Measurements from ENCODE around the gene TNXB. TPM values are rescaled to one million over a fixed set of nuclear protein-coding genes. Genes with fewer than 3 reads are reported as not detected.

Gene TNXB
- total RNA-seq, 4 donors from 2014 or later: 38.5 to 301 (median 117) TPM

DNA sequence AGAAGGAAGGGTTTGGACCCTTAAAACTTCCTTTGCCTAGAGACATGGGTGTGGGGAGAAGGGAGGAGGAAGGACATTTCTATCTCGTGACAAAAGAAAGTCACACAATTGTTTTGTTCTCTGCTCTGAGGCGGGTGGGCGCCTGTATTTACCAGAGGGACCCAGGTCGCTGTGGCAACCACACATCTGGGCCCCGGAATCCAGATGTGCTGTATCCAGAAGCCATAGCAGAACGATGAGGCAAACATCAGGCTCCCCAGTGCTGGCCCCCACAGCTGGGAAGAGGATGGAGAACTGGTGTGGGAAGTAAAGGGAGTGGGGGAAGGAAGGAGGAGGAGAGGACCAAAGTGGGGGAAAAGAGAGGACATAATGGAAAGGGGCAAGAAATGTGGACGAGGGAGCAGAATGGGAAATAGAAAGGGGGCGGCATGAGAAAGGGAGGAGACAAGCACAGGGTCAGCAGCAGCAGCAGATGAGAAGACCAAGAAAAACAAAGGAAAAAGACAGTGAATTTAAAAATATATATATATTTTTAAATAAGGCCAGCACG, 3.4 kb upstream of the TNXB start:
- Histone ChIP-seq H3K9me3 (no peaks in the 10 kb centered on the region), H3K36me3 (peaks cover 0 to 29% (median 0%) of the 10 kb centered on the region in 3 donors), H3K27me3 (no peaks in the 10 kb centered on the region), H3K4me1 (peaks cover 0 to 34% (median 2%) of the 10 kb centered on the region in 4 donors), H3K27ac (peak overlapping the region; percentile 38 to 83 (median 71)), H3K4me3 (no peak overlapping the region)
- DNase-seq: peak in 1 of 3 donors; percentile 63
- TF ChIP-seq POLR2A (IDR thresholded peaks at IDR 0.05): no peak
- TF ChIP-seq, protein P1, sequence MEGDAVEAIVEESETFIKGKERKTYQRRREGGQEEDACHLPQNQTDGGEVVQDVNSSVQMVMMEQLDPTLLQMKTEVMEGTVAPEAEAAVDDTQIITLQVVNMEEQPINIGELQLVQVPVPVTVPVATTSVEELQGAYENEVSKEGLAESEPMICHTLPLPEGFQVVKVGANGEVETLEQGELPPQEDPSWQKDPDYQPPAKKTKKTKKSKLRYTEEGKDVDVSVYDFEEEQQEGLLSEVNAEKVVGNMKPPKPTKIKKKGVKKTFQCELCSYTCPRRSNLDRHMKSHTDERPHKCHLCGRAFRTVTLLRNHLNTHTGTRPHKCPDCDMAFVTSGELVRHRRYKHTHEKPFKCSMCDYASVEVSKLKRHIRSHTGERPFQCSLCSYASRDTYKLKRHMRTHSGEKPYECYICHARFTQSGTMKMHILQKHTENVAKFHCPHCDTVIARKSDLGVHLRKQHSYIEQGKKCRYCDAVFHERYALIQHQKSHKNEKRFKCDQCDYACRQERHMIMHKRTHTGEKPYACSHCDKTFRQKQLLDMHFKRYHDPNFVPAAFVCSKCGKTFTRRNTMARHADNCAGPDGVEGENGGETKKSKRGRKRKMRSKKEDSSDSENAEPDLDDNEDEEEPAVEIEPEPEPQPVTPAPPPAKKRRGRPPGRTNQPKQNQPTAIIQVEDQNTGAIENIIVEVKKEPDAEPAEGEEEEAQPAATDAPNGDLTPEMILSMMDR (IDR thresholded peaks at IDR 0.05): no peak

DNA sequence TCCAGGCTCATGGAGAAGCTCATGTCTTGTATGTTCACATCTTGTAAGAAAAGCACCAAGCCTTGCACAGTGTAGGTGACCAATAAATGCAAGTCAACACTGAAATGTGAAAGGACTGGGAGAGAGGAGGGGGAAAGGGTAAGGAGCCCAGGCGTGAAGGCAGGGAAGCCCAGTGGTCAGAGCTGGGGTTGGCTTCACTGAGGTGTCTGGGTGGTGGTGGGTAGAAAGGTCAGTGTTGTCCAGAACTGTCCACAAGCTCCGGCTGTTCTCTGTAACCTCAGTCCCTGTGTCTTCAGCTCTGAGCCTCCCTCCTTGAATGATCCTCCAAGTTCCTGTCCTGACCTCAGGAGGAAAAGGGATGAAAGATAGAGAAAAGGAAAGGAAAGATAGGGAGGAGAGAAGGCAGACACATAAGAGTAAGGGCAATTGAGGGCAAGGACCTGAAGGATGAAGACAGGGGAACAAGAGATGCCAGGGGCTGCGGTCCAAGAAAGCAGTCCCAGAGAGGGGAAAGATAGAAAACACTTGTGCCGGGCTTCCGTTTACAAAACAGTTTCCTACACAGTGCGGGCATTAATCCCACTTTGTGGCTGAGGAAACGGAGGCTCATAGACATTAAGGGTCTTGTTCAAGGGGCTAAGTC, 2.4 kb upstream of the TNXB start:
- H3K9me3 ChIP-seq: no peaks in the 10 kb centered on the region
- no peak overlapping the region for H3K4me3 ChIP-seq
- TF ChIP-seq, protein P1 (IDR thresholded peaks at IDR 0.05): no peak
- no peak for TF ChIP-seq POLR2A (IDR thresholded peaks at IDR 0.05)
- no peak for DNase-seq
- peak overlapping the region; percentile 38 to 83 (median 66) for H3K27ac ChIP-seq
- H3K36me3 ChIP-seq: peaks cover 0 to 19% (median 0%) of the 10 kb centered on the region in 3 donors
- no peaks in the 10 kb centered on the region for H3K27me3 ChIP-seq
- peaks cover 0 to 39% (median 2%) of the 10 kb centered on the region in 4 donors for H3K4me1 ChIP-seq

DNA sequence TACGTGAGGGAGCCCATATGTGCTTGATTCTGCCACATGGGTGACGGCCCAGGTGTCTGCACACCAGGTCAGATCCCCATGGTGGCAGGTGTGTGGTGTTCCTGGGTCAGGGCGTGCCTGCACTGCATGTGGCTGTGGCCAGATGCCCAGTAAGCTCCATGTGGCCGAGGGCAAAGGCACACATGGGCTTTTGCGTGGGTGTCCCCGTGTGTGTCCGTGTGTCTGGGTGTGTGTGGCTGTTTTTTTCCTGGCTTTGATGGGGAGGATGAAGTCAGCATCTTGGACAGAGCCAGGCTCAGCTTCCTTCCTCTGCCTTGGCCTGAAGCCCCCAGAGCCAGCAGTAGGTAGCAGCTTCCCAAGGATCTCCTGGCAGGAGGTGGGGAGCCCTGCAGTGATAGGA, 1.5 kb upstream of the TNXB start:
- H3K27me3 ChIP-seq: no peaks in the 10 kb centered on the region
- H3K27ac ChIP-seq: peak overlapping the region; percentile 38 to 83 (median 66)
- peaks cover 0 to 39% (median 2%) of the 10 kb centered on the region in 4 donors for H3K4me1 ChIP-seq
- no peaks in the 10 kb centered on the region for H3K9me3 ChIP-seq
- no peak for DNase-seq
- no peak overlapping the region for H3K4me3 ChIP-seq
- peaks cover 0 to 10% (median 0%) of the 10 kb centered on the region in 3 donors for H3K36me3 ChIP-seq
- TF ChIP-seq, protein P1 (IDR thresholded peaks at IDR 0.05): no peak
- TF ChIP-seq POLR2A (IDR thresholded peaks at IDR 0.05): no peak

DNA sequence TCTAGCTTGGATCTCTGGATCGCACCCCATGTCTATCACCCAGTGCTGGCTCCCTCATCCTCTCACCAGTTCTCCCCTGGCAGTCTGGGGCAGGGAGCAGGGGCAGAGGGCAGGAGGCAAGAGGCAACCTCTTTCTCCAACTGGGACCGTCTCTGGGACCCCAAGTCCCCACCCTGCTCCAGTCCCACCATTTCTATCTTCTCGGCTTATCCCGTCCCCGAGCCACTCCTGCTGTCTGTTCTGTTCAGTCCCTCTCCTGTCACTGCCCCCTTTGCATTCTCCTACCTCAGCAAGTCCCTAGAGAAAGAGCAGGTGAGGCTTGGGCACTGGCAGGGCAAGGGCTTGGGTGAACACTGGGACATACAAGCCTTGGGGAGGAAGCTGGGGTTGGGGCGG, 625 bp upstream of the TNXB start:
- Histone ChIP-seq H3K4me1 (peaks cover 0 to 39% (median 2%) of the 10 kb centered on the region in 4 donors), H3K9me3 (no peaks in the 10 kb centered on the region), H3K4me3 (peak overlapping the region in 1 of 4 donors; percentile 46), H3K36me3 (peaks cover 0 to 2% (median 0%) of the 10 kb centered on the region in 3 donors), H3K27ac (peak overlapping the region; percentile 54 to 83 (median 72)), H3K27me3 (no peaks in the 10 kb centered on the region)
- TF ChIP-seq POLR2A (IDR thresholded peaks at IDR 0.05): no peak
- TF ChIP-seq, protein P1 (IDR thresholded peaks at IDR 0.05): no peak
- no peak for DNase-seq

DNA sequence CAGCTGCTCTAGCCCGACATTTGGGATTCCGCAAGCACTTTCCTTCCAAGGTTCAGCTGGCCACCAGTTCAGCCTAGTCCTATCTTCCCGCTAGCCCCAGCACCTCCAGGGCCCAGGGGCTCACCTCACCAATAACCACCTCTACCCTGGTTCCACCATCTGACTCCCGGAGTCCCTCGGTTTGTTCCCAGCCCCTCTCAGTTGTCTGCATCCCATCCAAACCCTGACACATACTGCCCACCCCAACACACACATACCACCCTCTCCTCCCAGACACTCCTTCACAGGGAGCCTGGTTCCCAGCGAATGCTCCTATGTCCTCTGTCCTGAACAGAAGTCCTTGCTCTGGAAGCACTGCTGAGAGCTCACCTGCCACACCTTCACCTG, 418 bp downstream of the TNXB start:
- Histone ChIP-seq H3K4me1 (peaks cover 0 to 35% (median 2%) of the 10 kb centered on the region in 4 donors), H3K4me3 (peak overlapping the region; percentile 20 to 46 (median 31)), H3K36me3 (no peaks in the 10 kb centered on the region), H3K9me3 (no peaks in the 10 kb centered on the region), H3K27ac (peak overlapping the region; percentile 66 to 83 (median 74)), H3K27me3 (no peaks in the 10 kb centered on the region)
- DNase-seq: no peak
- no peak for TF ChIP-seq POLR2A (IDR thresholded peaks at IDR 0.05)
- TF ChIP-seq, protein P1 (IDR thresholded peaks at IDR 0.05): no peak
